ENCODE measurements around the gene TCOF1. TPM values are rescaled to one million over a fixed set of nuclear protein-coding genes. Genes with fewer than 3 reads are reported as not detected.
A peak's percentile ranks its signal among the peaks of the same experiment; 100 is the strongest.

Gene TCOF1
- total and polyA plus RNA-seq, 12 donors: 12.6 to 30.3 (median 20.8) TPM

DNA sequence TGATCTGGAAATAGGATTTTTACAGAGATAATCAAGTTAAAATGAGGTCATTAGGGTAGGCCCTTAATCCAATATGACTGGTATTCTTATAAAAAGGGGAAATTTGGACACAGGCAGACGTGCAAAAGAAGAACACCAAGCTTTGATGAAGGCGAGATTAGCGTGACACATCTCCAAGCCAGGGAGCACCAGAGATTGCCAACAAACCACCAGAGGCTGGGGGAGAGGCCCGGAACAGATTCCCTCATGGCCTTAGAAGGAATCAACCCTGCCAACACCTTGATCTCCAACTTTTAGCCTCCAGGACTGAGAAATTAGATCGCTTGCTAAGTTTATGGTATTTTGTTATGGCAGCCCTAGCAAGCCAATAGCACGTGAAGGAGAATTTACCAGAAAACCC, 44.0 kb upstream of the TCOF1 start:
- TF ChIP-seq, protein P1, sequence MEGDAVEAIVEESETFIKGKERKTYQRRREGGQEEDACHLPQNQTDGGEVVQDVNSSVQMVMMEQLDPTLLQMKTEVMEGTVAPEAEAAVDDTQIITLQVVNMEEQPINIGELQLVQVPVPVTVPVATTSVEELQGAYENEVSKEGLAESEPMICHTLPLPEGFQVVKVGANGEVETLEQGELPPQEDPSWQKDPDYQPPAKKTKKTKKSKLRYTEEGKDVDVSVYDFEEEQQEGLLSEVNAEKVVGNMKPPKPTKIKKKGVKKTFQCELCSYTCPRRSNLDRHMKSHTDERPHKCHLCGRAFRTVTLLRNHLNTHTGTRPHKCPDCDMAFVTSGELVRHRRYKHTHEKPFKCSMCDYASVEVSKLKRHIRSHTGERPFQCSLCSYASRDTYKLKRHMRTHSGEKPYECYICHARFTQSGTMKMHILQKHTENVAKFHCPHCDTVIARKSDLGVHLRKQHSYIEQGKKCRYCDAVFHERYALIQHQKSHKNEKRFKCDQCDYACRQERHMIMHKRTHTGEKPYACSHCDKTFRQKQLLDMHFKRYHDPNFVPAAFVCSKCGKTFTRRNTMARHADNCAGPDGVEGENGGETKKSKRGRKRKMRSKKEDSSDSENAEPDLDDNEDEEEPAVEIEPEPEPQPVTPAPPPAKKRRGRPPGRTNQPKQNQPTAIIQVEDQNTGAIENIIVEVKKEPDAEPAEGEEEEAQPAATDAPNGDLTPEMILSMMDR (IDR thresholded peaks at IDR 0.05): no peak
- TF ChIP-seq POLR2A (IDR thresholded peaks at IDR 0.05): no peak
- WGBS, 4 donors: 86 to 93% (median 92%) methylated on average over 6 of the region's 6 CpGs
- Histone ChIP-seq H3K4me1 (replicated peaks in 1 of 2) (peaks cover 8 to 15% of the 10 kb centered on the region in 2 donors), H3K4me3 (no peak overlapping the region), H3K27ac (no peak overlapping the region), H3K36me3 (replicated peaks in 1 of 2) (no peaks in the 10 kb centered on the region), H3K9me3 (replicated peaks in 1 of 3) (no peaks in the 10 kb centered on the region), H3K27me3 (no peaks in the 10 kb centered on the region)
- intact Hi-C loops (cut with DNase I): no loop called here
- no peak for DNase-seq

DNA sequence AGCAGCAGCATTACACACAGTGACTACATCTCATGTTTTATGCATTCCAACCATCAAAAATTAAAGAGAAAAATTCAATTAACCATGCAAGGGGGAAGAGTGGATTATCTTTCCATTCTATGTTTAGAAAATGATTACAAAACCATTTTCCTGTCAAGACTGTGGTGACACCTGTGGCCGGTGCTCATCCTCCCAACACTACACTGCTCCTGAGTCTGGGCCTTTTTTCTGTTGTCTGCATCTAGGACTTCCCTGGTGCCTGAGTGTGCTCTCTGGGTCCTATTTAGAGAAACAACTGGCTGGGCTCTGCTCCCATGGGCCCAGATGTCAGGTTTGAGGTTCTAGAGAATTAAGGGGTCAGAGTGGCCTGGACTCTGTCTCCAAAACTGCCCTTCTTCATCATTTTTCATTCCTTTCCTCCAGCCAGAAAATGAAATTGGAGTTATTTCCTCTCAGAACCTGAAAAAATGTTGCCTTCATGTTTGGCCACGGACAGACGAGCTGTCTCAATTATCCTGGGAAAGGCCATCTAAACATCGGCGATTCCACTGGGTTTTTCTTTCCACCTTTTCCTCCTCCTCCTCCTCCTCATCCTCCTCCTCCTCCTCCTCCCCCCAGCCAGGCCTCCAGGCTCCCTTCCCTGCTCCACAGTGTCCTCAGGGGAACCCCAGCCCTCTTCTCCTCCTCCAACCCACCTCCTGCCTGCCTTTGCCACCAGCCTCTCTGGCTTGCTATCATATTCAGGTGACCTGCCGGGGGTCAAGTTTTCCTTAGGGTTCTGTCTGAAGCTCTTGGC, 43.4 kb upstream of the TCOF1 start:
- WGBS, 4 donors: 55 to 82% (median 68%) methylated on average over 6 of the region's 6 CpGs
- no peaks in the 10 kb centered on the region for H3K27me3 ChIP-seq
- no peak for DNase-seq
- intact Hi-C loops (cut with DNase I): no loop called here
- H3K9me3 ChIP-seq (replicated peaks in 1 of 3): no peaks in the 10 kb centered on the region
- TF ChIP-seq, protein P1 (IDR thresholded peaks at IDR 0.05): no peak
- no peak for TF ChIP-seq POLR2A (IDR thresholded peaks at IDR 0.05)
- H3K36me3 ChIP-seq (replicated peaks in 1 of 2): no peaks in the 10 kb centered on the region
- H3K4me1 ChIP-seq (replicated peaks in 1 of 2): peaks cover 8 to 15% of the 10 kb centered on the region in 2 donors
- H3K4me3 ChIP-seq: no peak overlapping the region
- H3K27ac ChIP-seq: no peak overlapping the region

DNA sequence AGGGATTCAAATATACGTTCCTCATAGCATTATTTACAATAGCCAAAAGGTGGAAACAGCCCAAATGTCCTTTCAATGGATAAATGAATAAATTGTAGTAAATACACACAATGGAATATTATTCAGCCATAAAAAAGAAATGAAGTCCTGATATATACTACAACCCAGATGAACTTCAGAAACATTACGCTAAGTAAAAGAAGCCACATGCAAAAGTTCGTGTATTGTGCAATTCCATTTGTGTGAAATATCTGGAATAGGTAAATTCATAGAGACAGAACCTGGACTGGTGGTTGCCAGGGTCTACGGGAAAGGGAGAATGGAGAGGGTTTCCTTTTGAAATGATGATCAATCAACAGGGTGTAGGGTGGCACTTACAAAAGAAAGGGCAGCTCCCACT, 42.3 kb upstream of the TCOF1 start:
- Histone ChIP-seq H3K4me1 (replicated peaks in 1 of 2) (peaks cover 8 to 23% of the 10 kb centered on the region in 2 donors), H3K36me3 (replicated peaks in 1 of 2) (no peaks in the 10 kb centered on the region), H3K4me3 (no peak overlapping the region), H3K9me3 (replicated peaks in 1 of 3) (no peaks in the 10 kb centered on the region), H3K27me3 (no peaks in the 10 kb centered on the region), H3K27ac (no peak overlapping the region)
- intact Hi-C loops (cut with DNase I): no loop called here
- no peak for DNase-seq
- no peak for TF ChIP-seq POLR2A (IDR thresholded peaks at IDR 0.05)
- TF ChIP-seq, protein P1 (IDR thresholded peaks at IDR 0.05): no peak
- WGBS, 4 donors: 91 to 96% (median 94%) methylated on average over 4 of the region's 4 CpGs

DNA sequence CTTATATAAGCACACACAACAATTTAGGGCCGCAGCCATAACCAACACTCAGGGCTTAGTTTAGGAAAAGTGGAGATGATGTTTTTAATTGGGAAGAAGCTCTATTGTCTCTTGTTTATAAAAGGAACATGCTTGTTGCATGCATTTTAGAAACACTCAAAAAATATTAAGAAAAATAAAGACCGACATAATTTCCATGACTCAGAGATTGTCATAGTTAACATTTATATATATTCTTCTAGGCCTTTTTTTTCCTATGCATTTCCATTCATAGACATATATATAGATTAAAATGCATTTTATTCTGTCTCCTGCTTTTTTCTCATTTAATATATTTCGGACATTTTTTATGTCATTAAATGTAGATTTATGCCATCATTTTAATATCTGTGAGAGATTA, 41.2 kb upstream of the TCOF1 start:
- no peaks in the 10 kb centered on the region for H3K36me3 ChIP-seq (replicated peaks in 1 of 2)
- no peak for DNase-seq
- no peak overlapping the region for H3K4me3 ChIP-seq
- TF ChIP-seq, protein P1 (IDR thresholded peaks at IDR 0.05): no peak
- TF ChIP-seq POLR2A (IDR thresholded peaks at IDR 0.05): no peak
- 75 to 86% (median 83%) methylated on average over 3 of the region's 3 CpGs for WGBS, 4 donors
- intact Hi-C loops (cut with DNase I): no loop called here
- no peaks in the 10 kb centered on the region for H3K9me3 ChIP-seq (replicated peaks in 1 of 3)
- no peaks in the 10 kb centered on the region for H3K27me3 ChIP-seq
- peak overlapping the region in 3 of 5 donors; percentile 72 to 88 (median 76) for H3K27ac ChIP-seq
- H3K4me1 ChIP-seq (replicated peaks in 1 of 2): peaks cover 8 to 26% of the 10 kb centered on the region in 2 donors
